ENCODE data around the gene KCNJ2. TPM values are rescaled to one million over a fixed set of nuclear protein-coding genes. Genes with fewer than 3 reads are reported as not detected.

The KCNJ2 gene
- total and polyA plus RNA-seq, 9 donors = 0.97 to 3.8 (median 2.1) TPM

- Histone ChIP-seq H3K27me3 (no peaks in the 10 kb centered on the region), H3K36me3 (no peaks in the 10 kb centered on the region), H3K27ac (no peak overlapping the region), H3K4me1 (ENCODE audit: insufficient read depth) (no peaks in the 10 kb centered on the region), H3K9me3 (no peaks in the 10 kb centered on the region), H3K4me3 (no peak overlapping the region)
- WGBS, 3 donors = 87 to 90% (median 88%) methylated on average over 4 of the region's 4 CpGs
- TF ChIP-seq POLR2A (IDR thresholded peaks at IDR 0.05) (no peak), CTCF (IDR thresholded peaks at IDR 0.05) (no peak), EP300 (IDR thresholded peaks at IDR 0.05) (no peak)
- intact Hi-C loops (cut with DNase I) = no loop called here
- DNase-seq = no peak
Observed at GRCh38 chr17:70205401-70205800, 36.1 kb downstream of the KCNJ2 start.

- H3K36me3 ChIP-seq = no peaks in the 10 kb centered on the region
- no peaks in the 10 kb centered on the region for H3K27me3 ChIP-seq
- no peaks in the 10 kb centered on the region for H3K9me3 ChIP-seq
- intact Hi-C loops (cut with DNase I) = no loop called here
- no peak for DNase-seq
- no peak for TF ChIP-seq CTCF (IDR thresholded peaks at IDR 0.05)
- no peak for TF ChIP-seq POLR2A (IDR thresholded peaks at IDR 0.05)
- no peak for TF ChIP-seq EP300 (IDR thresholded peaks at IDR 0.05)
- H3K27ac ChIP-seq = no peak overlapping the region
- H3K4me3 ChIP-seq = no peak overlapping the region
- WGBS, 3 donors = 64 to 73% (median 68%) methylated on average over 6 of the region's 6 CpGs
- H3K4me1 ChIP-seq (ENCODE audit: insufficient read depth) = no peaks in the 10 kb centered on the region
Observed at GRCh38 chr17:70206361-70207010, 37.2 kb downstream of the KCNJ2 start.

GRCh38 chr17:70207184-70207583 is 37.9 kb downstream of the KCNJ2 start:
- DNase-seq = no peak
- Histone ChIP-seq H3K27me3 (no peaks in the 10 kb centered on the region), H3K27ac (no peak overlapping the region), H3K36me3 (no peaks in the 10 kb centered on the region), H3K4me3 (no peak overlapping the region), H3K9me3 (no peaks in the 10 kb centered on the region), H3K4me1 (ENCODE audit: insufficient read depth) (no peaks in the 10 kb centered on the region)
- TF ChIP-seq POLR2A (IDR thresholded peaks at IDR 0.05) = no peak
- intact Hi-C loops (cut with DNase I) = no loop called here
- 62 to 82% (median 70%) methylated on average over 1 of the region's 1 CpG for WGBS, 3 donors

- TF ChIP-seq EP300 (IDR thresholded peaks at IDR 0.05) (no peak), CTCF (IDR thresholded peaks at IDR 0.05) (no peak), POLR2A (IDR thresholded peaks at IDR 0.05) (no peak)
- intact Hi-C loops (cut with DNase I) = no loop called here
- no peak for DNase-seq
- H3K27me3 ChIP-seq = no peaks in the 10 kb centered on the region
- 70 to 73% (median 70%) methylated on average over 7 of the region's 7 CpGs for WGBS, 3 donors
- no peaks in the 10 kb centered on the region for H3K36me3 ChIP-seq
- H3K4me1 ChIP-seq (ENCODE audit: insufficient read depth) = no peaks in the 10 kb centered on the region
- no peak overlapping the region for H3K4me3 ChIP-seq
- H3K27ac ChIP-seq = no peak overlapping the region
- no peaks in the 10 kb centered on the region for H3K9me3 ChIP-seq
Observed at GRCh38 chr17:70208080-70208794, 38.9 kb downstream of the KCNJ2 start.
